GM19035 (cell line): ENCODE results near the gene SFSWAP.
"Not testable (repeated sequence)": the region's sequence is repeated elsewhere in the genome, so short reads cannot be mapped to it uniquely, and the experiment has no call there.

ENCODE experiments used
- ATAC-seq: cut with Tn5 transposase; IDR thresholded peaks from one replicate; pipeline ENCODE4 v1.9.1; 2021; ENCODE audit not compliant: unreplicated experiment

The SFSWAP gene

GRCh38 chr12:131710464-131711457, at the start of gene SFSWAP:
Gene SFSWAP (plus strand): TSS chr12:131711090. CDS start chr12:131711230, 140 bp downstream.
- ATAC-seq, result peak; percentile 91

- not testable (repeated sequence) for ATAC-seq
Observed at GRCh38 chr12:131661170-131661985, 49.5 kb upstream of the SFSWAP start.

GRCh38 chr12:131661986-131662288, 49.0 kb upstream of the SFSWAP start:
- ATAC-seq, result not testable (repeated sequence)

GRCh38 chr12:131662346-131662745, 48.5 kb upstream of the SFSWAP start:
- not testable (repeated sequence) for ATAC-seq

GRCh38 chr12:131665666-131666065, 45.2 kb upstream of the SFSWAP start:
- not testable (repeated sequence) for ATAC-seq

- not testable (repeated sequence) for ATAC-seq
Observed at GRCh38 chr12:131666486-131666885, 44.4 kb upstream of the SFSWAP start.

- ATAC-seq, result not testable (repeated sequence)
Observed at GRCh38 chr12:131666978-131667601, 43.8 kb upstream of the SFSWAP start.

GRCh38 chr12:131671276-131671675, 39.6 kb upstream of the SFSWAP start:
- ATAC-seq, result no peak

- no peak for ATAC-seq
Observed at GRCh38 chr12:131671871-131672270, 39.0 kb upstream of the SFSWAP start.

- no peak for ATAC-seq
Observed at GRCh38 chr12:131672311-131672940, 38.5 kb upstream of the SFSWAP start.

- ATAC-seq, result no peak
Observed at GRCh38 chr12:131672941-131673887, 37.7 kb upstream of the SFSWAP start.

GRCh38 chr12:131673888-131674257, 37.0 kb upstream of the SFSWAP start:
- no peak for ATAC-seq

- ATAC-seq, result no peak
Observed at GRCh38 chr12:131674373-131674772, 36.5 kb upstream of the SFSWAP start.

- ATAC-seq, result no peak
Observed at GRCh38 chr12:131675126-131676080, 35.5 kb upstream of the SFSWAP start.

- ATAC-seq, result no peak
Observed at GRCh38 chr12:131676544-131676943, 34.3 kb upstream of the SFSWAP start.

- ATAC-seq, result not testable (repeated sequence)
Observed at GRCh38 chr12:131677067-131677466, 33.8 kb upstream of the SFSWAP start.

- no peak for ATAC-seq
Observed at GRCh38 chr12:131677699-131678098, 33.2 kb upstream of the SFSWAP start.

- not testable (repeated sequence) for ATAC-seq
Observed at GRCh38 chr12:131678389-131679181, 32.3 kb upstream of the SFSWAP start.
